ENCODE results near the gene STAM. TPM values are rescaled to one million over a fixed set of nuclear protein-coding genes. Genes with fewer than 3 reads are reported as not detected.

The STAM gene
- total and polyA plus RNA-seq, 10 of the 15 experiments (the other 5 are each of a cell fraction or from before 2014, with no cell fraction given): 8.8 to 15.9 (median 14.4) TPM

- peak; percentile 85 for TF ChIP-seq MLLT1 (IDR thresholded peaks at IDR 0.05)
- no peak for TF ChIP-seq MYC (IDR thresholded peaks at IDR 0.05; ENCODE audit: insufficient read depth, insufficient read length, insufficient replicate concordance, low read length, severe bottlenecking)
- no peak for TF ChIP-seq IRF5 (IDR thresholded peaks at IDR 0.05; ENCODE audit: borderline replicate concordance)
- no peak for TF ChIP-seq NR2C2 (IDR thresholded peaks at IDR 0.05; ENCODE audit: borderline replicate concordance, control insufficient read depth, insufficient read length, low read depth)
- TF ChIP-seq ZNF687 (IDR thresholded peaks at IDR 0.05): no peak
- TF ChIP-seq PKNOX1 (IDR thresholded peaks at IDR 0.05): peak; percentile 45; the same call in 1 of the 2 replicates
- no peak for TF ChIP-seq MTA3 (IDR thresholded peaks at IDR 0.05; ENCODE audit: borderline replicate concordance, low read length)
- TF ChIP-seq MXI1 (IDR thresholded peaks at IDR 0.05; ENCODE audit: low read depth, low read length): no peak
- no peak for TF ChIP-seq CBFB (IDR thresholded peaks at IDR 0.05; ENCODE audit: low read depth)
- no peak for TF ChIP-seq NR2F1 (conservative IDR thresholded peaks at IDR 0.05)
- TF ChIP-seq POU2F2 (IDR thresholded peaks at IDR 0.05; ENCODE audit: borderline replicate concordance, low read depth, low read length): no peak
- peak; percentile 23; the same call in 1 of the 2 replicates for TF ChIP-seq PAX5 (IDR thresholded peaks at IDR 0.05; ENCODE audit: borderline replicate concordance, low read depth, low read length)
- TF ChIP-seq RAD21 (IDR thresholded peaks at IDR 0.05; ENCODE audit: insufficient read depth, low read depth, low read length): no peak
- TF ChIP-seq BHLHE40 (IDR thresholded peaks at IDR 0.05; ENCODE audit: borderline replicate concordance in 1 of 2, low read depth in 2 of 2, low read length in 1 of 2): no peak
- TF ChIP-seq ESRRA (IDR thresholded peaks at IDR 0.05; ENCODE audit: low read length): no peak
- TF ChIP-seq NFIC (IDR thresholded peaks at IDR 0.05; ENCODE audit: low read depth, low read length): peak; percentile 37; the same call in 1 of the 2 replicates
- TF ChIP-seq NKRF (conservative IDR thresholded peaks at IDR 0.05): no peak
- no peak for TF ChIP-seq IKZF1 (conservative IDR thresholded peaks at IDR 0.05)
- TF ChIP-seq KDM1A (IDR thresholded peaks at IDR 0.05; ENCODE audit: borderline replicate concordance): no peak
Measured at GRCh38 chr10:17669185-17669872, 25.4 kb downstream of the STAM start (continued).
